ENCODE data around the gene WBP1.
"Not testable (repeated sequence)": the region's sequence is repeated elsewhere in the genome, so short reads cannot be mapped to it uniquely, and the experiment has no call there.

Gene WBP1

DNA sequence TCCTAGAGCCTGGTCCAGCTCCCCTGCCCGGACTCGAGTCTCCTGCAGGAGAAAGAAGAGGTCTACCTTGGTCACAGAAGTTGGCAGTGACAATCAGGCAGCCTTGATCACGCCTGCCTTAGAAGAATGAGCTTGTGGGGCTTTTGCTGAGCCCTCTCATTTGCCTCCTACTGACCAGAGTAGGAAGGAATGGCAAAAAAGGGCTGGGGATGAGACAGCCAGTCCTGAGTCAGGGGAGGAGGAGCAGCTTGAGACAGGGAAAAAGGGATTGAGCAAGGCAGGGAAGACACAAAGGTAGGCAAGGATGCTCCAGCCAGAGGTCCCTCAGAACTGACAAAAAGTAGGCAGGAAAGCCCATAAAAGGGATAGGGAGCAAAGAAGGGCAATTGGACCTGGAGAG is 30.7 kb upstream of the WBP1 start:
- no peak for DNase-seq (ENCODE audit: low read depth)

GRCh38 chr2:74428675-74429074 is 29.6 kb upstream of the WBP1 start:
- DNase-seq (ENCODE audit: low read depth) = no peak

DNA sequence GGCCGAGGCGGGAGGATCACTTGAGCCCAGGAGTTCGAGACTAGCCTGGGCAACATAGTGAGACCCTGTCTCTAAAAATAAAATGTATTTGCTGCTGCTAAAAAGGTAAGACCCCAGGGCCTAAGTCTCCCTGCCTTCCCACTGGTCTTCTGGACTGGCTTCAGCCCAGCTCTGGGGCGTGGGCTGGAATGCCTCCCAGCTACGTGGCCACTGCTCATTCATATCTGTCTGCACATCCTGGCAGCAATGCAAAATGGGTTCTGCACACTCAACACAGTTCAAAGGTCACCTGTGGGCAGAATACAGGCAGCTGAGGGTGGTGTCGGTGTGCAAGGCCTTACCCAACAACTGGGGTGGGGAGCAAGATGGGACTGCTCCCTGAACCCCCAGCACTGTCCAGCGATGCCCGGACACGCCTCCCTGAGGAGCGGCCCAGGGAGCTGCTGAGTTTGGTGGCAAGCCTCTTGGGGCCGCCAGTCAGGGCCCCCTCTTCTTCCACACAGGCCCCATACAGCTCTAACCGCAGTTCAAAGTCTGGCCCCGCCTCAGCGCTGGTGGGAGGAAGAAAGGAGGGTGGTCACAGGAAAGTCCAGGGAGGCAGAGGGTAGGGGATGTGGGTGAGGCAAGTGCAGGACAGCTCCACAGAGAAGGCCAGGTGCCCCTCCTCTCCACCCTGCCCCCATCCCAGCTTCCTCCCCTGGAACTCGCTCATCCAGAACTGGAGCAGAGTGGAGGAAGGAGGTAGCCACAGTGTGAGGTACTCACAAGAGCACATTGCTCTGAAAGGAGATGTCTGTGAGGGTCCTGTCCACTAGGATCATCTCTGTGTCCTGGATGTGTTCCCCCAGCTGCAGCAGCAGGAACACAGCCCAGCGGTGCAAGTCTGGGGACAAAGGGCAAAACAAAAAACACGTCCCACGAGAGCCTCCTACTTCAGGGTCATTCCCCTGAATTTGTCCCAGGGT is 28.5 kb upstream of the WBP1 start:
- no peak for DNase-seq (ENCODE audit: low read depth)

DNA sequence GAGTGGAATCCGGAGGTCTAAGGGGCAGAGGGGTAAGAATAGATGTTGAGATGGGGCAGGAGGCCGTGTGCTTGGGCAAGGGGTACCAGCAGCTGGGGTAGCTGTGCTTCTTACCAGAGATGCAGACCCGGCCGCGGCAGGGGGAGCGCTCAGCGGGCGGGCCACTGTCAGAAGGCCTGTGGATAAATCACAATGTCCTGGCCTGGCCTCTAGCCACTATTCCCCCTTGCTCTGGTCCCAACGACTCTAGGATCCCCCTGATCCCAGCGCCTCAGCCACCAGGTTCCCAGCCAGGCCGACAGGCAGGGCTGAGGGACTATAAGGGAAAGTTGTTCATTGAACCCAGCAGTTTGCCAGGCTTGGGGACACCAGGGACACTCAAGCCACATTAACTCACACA is 27.7 kb upstream of the WBP1 start:
- no peak for DNase-seq (ENCODE audit: low read depth)

DNA sequence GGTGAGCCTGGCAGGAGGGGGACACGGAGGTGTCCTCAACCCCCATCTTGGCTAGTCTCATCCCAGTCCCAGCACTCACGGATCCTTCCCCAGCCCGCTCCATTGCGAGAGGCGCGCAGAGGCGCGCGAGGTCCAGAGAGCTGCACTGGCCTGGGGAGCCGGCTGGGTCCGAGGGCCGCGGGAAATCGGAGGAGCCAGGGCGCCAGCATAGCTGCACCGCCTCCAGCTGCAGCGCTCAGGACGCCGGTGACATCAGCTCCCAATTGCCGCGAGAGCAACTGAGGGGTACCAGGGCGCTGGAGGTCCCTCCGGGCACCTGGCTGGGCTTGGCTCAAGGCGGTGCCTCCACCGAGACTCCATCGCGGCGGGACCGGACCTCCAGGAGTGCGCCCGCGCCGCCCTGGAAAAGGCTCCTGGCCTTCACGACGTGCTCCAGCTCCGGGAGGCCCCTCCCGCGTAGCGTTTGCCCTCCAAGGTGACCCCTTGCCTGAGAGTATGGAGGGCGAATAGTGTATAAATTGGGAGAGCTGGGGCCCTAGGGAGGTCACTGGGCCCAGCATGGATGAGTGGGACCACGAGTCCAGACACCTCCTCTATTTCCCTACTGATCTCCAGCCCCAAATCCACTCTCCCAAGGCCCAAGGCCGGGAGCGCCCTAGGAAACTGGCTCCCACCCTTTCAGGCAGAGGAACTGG is 22.0 kb upstream of the WBP1 start:
- no peak for DNase-seq (ENCODE audit: low read depth)

- no peak for DNase-seq (ENCODE audit: low read depth)
These were observed 21.2 kb upstream of the WBP1 start for GRCh38 chr2:74436848-74437695.

DNA sequence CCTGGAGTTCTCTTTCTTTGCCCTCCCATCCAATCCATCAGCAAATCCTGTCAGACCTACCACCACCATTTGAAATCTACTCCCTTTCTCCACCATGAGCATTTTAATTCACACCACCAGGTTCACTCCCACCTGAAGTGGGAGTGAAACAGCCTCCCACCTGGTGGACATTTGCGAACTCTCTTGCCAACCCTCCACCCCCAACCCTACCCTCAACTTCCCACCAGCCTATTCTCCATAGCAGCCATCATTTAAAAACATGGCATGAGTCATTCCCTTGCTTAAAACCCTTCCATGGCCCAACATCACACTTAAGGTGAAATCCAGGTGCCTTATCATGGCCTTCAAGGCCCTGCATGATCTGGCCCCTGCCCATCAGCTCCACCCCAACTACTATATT is 20.0 kb upstream of the WBP1 start:
- no peak for DNase-seq (ENCODE audit: low read depth)

GRCh38 chr2:74439373-74439772 is 18.9 kb upstream of the WBP1 start:
- DNase-seq (ENCODE audit: low read depth) = no peak

DNA sequence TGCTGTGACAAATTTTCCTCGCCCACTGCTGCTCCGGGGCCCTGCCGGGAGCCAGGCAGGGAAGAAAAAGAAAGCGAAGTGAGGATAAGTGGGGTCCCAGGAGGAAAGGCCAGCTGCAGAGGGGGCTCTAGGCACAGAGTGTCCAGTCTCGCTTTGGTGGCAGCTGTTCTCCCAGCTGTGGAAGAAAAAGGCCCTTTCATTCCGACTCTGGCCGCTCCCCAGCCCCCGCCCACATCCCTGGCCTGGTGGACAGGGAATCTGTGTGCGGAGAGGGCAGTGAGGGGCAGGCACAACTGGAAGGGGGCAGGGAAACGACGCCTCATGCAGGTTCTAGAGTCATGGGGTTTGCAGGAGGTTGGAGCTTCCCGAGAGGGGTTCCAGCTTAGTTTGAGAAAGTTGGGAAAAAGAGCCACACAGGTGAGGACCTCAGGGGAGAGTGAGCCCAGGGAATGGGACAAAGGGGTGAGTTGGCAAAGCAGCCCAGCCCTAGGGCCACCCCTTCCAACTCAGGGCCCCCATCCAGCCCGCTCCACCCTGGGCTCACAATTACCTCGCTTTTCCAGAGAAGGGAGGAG is 18.3 kb upstream of the WBP1 start:
- DNase-seq (ENCODE audit: low read depth) = no peak

GRCh38 chr2:74440378-74441169 is 17.7 kb upstream of the WBP1 start:
- no peak for DNase-seq (ENCODE audit: low read depth)

GRCh38 chr2:74441170-74441689 is 17.0 kb upstream of the WBP1 start:
- DNase-seq (ENCODE audit: low read depth) = no peak

GRCh38 chr2:74441690-74442482 is 16.4 kb upstream of the WBP1 start, which contains the start of gene RTKN:
Gene RTKN, minus strand, starts transcription at chr2:74441937. Its CDS starts 121 bp downstream, at chr2:74441816.
- no peak for DNase-seq (ENCODE audit: low read depth)

- DNase-seq (ENCODE audit: low read depth) = not testable (repeated sequence)
These were observed 15.5 kb upstream of the WBP1 start for GRCh38 chr2:74442483-74443297.

DNA sequence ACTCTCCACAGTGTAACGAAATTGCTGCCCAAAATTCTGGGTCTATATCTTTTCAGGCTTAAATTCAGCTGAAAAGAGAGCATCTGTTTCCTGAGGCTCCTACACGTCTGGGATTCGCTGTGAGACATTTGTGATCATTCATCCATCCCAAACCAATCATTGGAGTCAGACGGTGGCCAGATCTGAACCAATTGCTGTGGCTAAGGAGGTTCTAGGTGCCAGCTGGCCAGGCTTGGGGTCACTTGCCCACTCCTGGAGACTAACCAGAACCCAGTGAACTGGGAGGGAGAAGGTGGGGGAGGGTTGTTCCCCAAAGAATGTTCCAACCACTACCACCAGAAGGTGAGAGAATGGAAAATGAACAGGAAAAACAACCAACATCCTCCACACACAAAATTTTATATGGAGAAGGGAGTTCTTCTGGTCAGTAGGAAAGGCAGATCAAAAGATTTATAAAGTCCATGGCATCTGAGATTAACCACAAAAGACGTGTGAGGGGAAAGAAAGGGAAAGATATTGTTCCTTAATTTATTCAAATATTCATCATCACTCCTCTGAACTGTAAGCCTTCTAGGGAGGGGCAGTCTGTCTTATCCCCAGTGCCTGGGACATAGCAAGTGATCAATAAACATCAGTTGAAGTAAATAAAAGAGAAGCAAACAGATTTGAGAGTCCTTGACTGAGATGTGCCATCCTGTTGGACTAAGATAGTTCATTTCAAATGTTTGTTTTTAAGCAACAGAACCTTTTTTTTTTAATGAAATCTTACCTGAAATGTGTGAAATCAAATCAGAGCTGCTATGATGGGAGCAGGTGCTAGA is 13.5 kb upstream of the WBP1 start:
- no peak for DNase-seq (ENCODE audit: low read depth)

DNA sequence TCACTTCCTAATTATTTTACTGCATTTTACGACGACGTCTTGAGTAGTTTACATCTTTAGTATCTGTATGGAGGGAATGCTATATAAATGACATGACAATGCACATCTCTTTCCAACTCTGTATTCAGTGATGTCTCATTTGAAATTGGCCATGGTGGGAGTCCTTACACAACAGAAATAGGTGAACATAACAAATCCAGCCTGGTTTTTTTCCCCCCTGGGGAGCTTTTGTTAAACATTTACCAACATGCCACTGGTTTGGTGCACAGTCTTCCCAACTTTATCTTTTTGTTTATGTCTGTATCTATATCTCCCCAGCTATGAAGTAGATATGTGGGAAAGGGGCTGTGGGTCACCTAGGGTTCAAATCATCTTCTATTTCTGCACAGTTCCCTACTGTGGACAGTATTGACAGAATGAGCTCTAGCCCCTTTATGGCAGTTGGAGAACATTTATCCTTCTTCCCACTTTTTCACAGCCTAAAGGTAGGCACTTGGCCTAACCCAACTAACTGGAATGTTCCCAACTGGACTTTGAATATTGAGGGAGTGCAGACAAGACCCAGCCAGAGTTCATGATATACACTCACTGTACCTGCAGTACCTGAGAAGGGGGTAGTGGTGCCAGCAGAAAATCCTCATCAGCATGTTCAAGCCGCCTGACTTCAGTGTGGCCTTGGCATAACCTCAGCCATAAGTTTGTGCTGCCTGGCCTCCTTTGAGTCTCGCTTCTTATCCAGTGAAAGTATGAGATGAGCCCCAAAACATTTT is 10.8 kb upstream of the WBP1 start:
- DNase-seq (ENCODE audit: low read depth) = no peak

- DNase-seq (ENCODE audit: low read depth) = no peak
These were observed 9.5 kb upstream of the WBP1 start for GRCh38 chr2:74448771-74449170.

GRCh38 chr2:74450570-74451190 is 7.6 kb upstream of the WBP1 start:
- no peak for DNase-seq (ENCODE audit: low read depth)
